Activated CD8-positive, alpha-beta T cell treated with anti-CD3 and anti-CD28 coated beads, Interleukin-2, amount 10 ng/mL, durations not matched to agents 7 days and 5 days (primary cell): ENCODE results near the gene DNER. TPM values are rescaled to one million over a fixed set of nuclear protein-coding genes. Genes with fewer than 3 reads are reported as not detected.

ENCODE experiments used
- ATAC-seq: fragments of 150-1000 bp; cut with Tn5 transposase; one replicate; pipeline ENCODE4 v1.10.0; 2021; ENCODE audit warnings: moderate library complexity
- CTCF ChIA-PET: fragments of 350-600 bp; sonication (Branson Sonifier 250); formaldehyde crosslinking; loops from one replicate; lab custom pipeline; 2021; ENCODE audit warnings: antibody characterized with exemption; lab: Charles Lee
- POLR2A ChIA-PET: fragments of 350-600 bp; sonication (Branson Sonifier 250); formaldehyde crosslinking; loops from one replicate; lab custom pipeline; 2021; ENCODE audit warnings: antibody characterized with exemption; lab: Charles Lee
- DNase-seq: peaks from one replicate; pipeline ENCODE4 v3.0.0-alpha.2; 2020
- H3K27ac Mint-ChIP-seq: one replicate; pipeline ENCODE4 v1.8.0; 2021; ENCODE audit warnings: mild to moderate bottlenecking, mixed read lengths
- H3K27me3 Mint-ChIP-seq: one replicate; pipeline ENCODE4 v1.8.0; 2021; ENCODE audit warnings: low read depth, mixed read lengths
- H3K36me3 Mint-ChIP-seq: one replicate; pipeline ENCODE4 v1.8.0; 2021; ENCODE audit warnings: low read depth, mixed read lengths
- H3K4me1 Mint-ChIP-seq: one replicate; pipeline ENCODE4 v1.8.0; 2021; ENCODE audit warnings: low read depth, mixed read lengths
- H3K4me3 Mint-ChIP-seq: one replicate; pipeline ENCODE4 v1.8.0; 2021; ENCODE audit warnings: mild to moderate bottlenecking, mixed read lengths
- H3K9me3 Mint-ChIP-seq: one replicate; pipeline ENCODE4 v1.8.0; 2022; ENCODE audit warnings: mixed read lengths; ENCODE audit not compliant: insufficient read depth
- total RNA-seq, 2 experiments: library from RNA; stranded (reverse); gene quantifications; one replicate each; pipeline ENCODE4 v1.2.3, GENCODE V29; 2021

DNER gene
- total RNA-seq, 2 experiments from 2014 or later, result not detected

DNA sequence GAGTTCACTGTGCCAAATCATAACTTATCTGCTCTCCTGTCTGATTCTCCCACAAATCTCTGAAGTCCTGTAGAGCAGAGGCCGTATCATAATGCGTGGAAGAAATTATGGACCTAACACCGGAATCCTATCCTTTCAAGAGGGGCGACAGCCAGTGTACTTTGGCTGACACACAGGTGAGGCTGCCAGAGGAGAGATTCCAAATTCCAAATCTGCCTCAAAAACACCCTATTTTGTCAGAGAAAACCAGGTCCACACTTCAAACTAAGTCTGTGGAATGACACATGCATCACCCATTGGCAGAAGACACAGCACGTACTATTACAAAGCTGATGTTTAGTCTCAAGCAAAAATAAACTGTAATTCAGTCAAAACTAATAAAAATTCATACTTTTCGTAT lies 304.1 kb downstream of the DNER start:
- CTCF ChIA-PET, result no interaction called here
- H3K4me1 Mint-ChIP-seq, result no peaks in the 10 kb centered on the region
- H3K27me3 Mint-ChIP-seq, result no peaks in the 10 kb centered on the region
- ATAC-seq, result no peak
- DNase-seq, result no peak
- no peaks in the 10 kb centered on the region for H3K9me3 Mint-ChIP-seq
- no peaks in the 10 kb centered on the region for H3K36me3 Mint-ChIP-seq
- POLR2A ChIA-PET, result no interaction called here
- no peak overlapping the region for H3K27ac Mint-ChIP-seq
- H3K4me3 Mint-ChIP-seq, result no peak overlapping the region

DNA sequence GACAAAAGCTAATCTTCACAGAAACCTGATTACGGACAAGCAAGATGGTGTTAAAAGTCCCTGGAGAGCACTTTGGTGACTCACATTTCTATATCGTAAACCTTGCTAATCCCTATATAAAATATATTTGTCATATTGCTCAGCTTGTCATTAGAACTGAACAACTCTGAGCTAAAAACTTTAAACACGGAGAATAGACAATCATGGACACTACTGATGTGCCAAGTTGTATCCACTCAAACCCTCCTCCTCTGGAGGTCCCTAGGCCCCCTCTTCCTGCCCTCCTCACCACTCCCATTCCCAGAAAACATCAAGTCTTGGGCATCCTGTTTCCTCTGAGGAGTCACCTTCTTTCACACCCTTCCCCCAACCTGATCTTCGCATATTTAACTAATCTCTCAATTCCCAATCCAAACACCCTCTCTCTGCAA lies 304.6 kb downstream of the DNER start:
- Mint-ChIP-seq H3K36me3 (no peaks in the 10 kb centered on the region), H3K9me3 (no peaks in the 10 kb centered on the region), H3K27ac (no peak overlapping the region), H3K4me3 (no peak overlapping the region), H3K27me3 (no peaks in the 10 kb centered on the region), H3K4me1 (no peaks in the 10 kb centered on the region)
- ChIA-PET POLR2A (no interaction called here), CTCF (no interaction called here)
- ATAC-seq, result no peak
- DNase-seq, result no peak

DNA sequence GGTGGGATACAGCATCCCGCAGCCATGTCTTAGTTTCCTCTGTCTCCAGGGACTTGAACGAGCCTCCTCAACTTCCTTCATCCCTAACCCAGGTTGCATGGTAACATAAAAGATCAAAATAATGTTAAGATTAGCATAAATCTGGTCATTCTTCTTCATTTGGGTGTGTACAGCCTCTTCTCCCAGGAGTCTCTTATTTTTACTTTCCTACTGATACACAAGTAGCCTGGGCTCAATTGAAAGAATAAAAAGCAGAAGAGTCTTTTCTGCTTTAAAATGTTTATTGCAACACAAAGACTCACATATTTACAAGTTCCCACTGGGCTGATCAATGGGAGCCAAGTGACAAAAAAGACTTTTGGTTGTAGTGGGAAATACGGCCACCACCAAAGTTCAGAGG lies 305.4 kb downstream of the DNER start:
- no peak for ATAC-seq
- H3K27me3 Mint-ChIP-seq, result no peaks in the 10 kb centered on the region
- no peaks in the 10 kb centered on the region for H3K4me1 Mint-ChIP-seq
- ChIA-PET POLR2A (no interaction called here), CTCF (no interaction called here)
- H3K9me3 Mint-ChIP-seq, result no peaks in the 10 kb centered on the region
- no peak overlapping the region for H3K4me3 Mint-ChIP-seq
- no peaks in the 10 kb centered on the region for H3K36me3 Mint-ChIP-seq
- no peak overlapping the region for H3K27ac Mint-ChIP-seq
- DNase-seq, result no peak

- CTCF ChIA-PET, result no interaction called here
- DNase-seq, result no peak
- no peak for ATAC-seq
- Mint-ChIP-seq H3K36me3 (no peaks in the 10 kb centered on the region), H3K27me3 (no peaks in the 10 kb centered on the region), H3K9me3 (no peaks in the 10 kb centered on the region), H3K4me3 (no peak overlapping the region), H3K4me1 (no peaks in the 10 kb centered on the region), H3K27ac (no peak overlapping the region)
- POLR2A ChIA-PET, result no interaction called here
Observed at GRCh38 chr2:229408356-229408755, 306.0 kb downstream of the DNER start.

GRCh38 chr2:229407170-229407569 lies 307.2 kb downstream of the DNER start:
- CTCF ChIA-PET, result no interaction called here
- DNase-seq, result no peak
- ATAC-seq, result no peak
- H3K36me3 Mint-ChIP-seq, result no peaks in the 10 kb centered on the region
- POLR2A ChIA-PET, result no interaction called here
- H3K4me1 Mint-ChIP-seq, result no peaks in the 10 kb centered on the region
- no peaks in the 10 kb centered on the region for H3K9me3 Mint-ChIP-seq
- no peaks in the 10 kb centered on the region for H3K27me3 Mint-ChIP-seq
- H3K4me3 Mint-ChIP-seq, result no peak overlapping the region
- no peak overlapping the region for H3K27ac Mint-ChIP-seq

- H3K4me3 Mint-ChIP-seq, result no peak overlapping the region
- no peaks in the 10 kb centered on the region for H3K36me3 Mint-ChIP-seq
- H3K27ac Mint-ChIP-seq, result no peak overlapping the region
- ChIA-PET POLR2A (no interaction called here), CTCF (no interaction called here)
- no peaks in the 10 kb centered on the region for H3K27me3 Mint-ChIP-seq
- DNase-seq (no peak), ATAC-seq (no peak)
- no peaks in the 10 kb centered on the region for H3K9me3 Mint-ChIP-seq
- no peaks in the 10 kb centered on the region for H3K4me1 Mint-ChIP-seq
Observed at GRCh38 chr2:229405796-229406195, 308.6 kb downstream of the DNER start.

GRCh38 chr2:229403296-229403695 lies 311.1 kb downstream of the DNER start:
- Mint-ChIP-seq H3K4me1 (no peaks in the 10 kb centered on the region), H3K9me3 (no peaks in the 10 kb centered on the region), H3K4me3 (no peak overlapping the region), H3K27me3 (no peaks in the 10 kb centered on the region), H3K27ac (no peak overlapping the region), H3K36me3 (no peaks in the 10 kb centered on the region)
- ChIA-PET POLR2A (no interaction called here), CTCF (no interaction called here)
- ATAC-seq, result no peak
- no peak for DNase-seq

GRCh38 chr2:229401171-229401865 lies 313.0 kb downstream of the DNER start:
- Mint-ChIP-seq H3K9me3 (peaks cover 8% of the 10 kb centered on the region), H3K27ac (no peak overlapping the region), H3K27me3 (no peaks in the 10 kb centered on the region), H3K4me1 (no peaks in the 10 kb centered on the region), H3K36me3 (no peaks in the 10 kb centered on the region), H3K4me3 (no peak overlapping the region)
- ChIA-PET POLR2A (no interaction called here), CTCF (no interaction called here)
- DNase-seq, result no peak
- ATAC-seq, result no peak

- no peak for DNase-seq
- POLR2A ChIA-PET, result no interaction called here
- Mint-ChIP-seq H3K4me3 (no peak overlapping the region), H3K9me3 (peaks cover 8% of the 10 kb centered on the region), H3K36me3 (no peaks in the 10 kb centered on the region), H3K27ac (no peak overlapping the region), H3K4me1 (no peaks in the 10 kb centered on the region), H3K27me3 (no peaks in the 10 kb centered on the region)
- ATAC-seq, result no peak
- CTCF ChIA-PET, result no interaction called here
Observed at GRCh38 chr2:229393926-229394325, 320.4 kb downstream of the DNER start.

DNA sequence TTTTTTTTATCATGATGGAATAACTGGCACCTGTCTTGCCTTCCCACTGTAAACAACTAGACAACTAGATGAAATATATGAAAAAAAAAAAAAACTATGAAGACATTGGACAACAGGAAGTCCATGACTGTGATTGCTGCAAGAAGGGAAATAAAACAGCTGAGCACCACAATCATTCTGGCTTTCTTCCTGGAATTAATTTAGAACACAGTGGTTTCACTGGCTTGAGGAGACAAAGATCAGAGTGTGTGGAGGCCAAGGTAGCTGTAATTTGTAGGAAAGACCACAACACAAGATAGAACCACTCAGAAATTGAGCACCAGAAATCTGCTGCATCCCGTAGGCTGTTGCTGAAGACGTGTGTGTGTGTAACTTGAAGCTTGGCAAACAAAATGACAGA lies 322.2 kb downstream of the DNER start:
- ATAC-seq (no peak), DNase-seq (no peak)
- no peaks in the 10 kb centered on the region for H3K27me3 Mint-ChIP-seq
- H3K36me3 Mint-ChIP-seq, result no peaks in the 10 kb centered on the region
- no peaks in the 10 kb centered on the region for H3K9me3 Mint-ChIP-seq
- ChIA-PET POLR2A (no interaction called here), CTCF (no interaction called here)
- H3K27ac Mint-ChIP-seq, result no peak overlapping the region
- H3K4me1 Mint-ChIP-seq, result no peaks in the 10 kb centered on the region
- no peak overlapping the region for H3K4me3 Mint-ChIP-seq

DNA sequence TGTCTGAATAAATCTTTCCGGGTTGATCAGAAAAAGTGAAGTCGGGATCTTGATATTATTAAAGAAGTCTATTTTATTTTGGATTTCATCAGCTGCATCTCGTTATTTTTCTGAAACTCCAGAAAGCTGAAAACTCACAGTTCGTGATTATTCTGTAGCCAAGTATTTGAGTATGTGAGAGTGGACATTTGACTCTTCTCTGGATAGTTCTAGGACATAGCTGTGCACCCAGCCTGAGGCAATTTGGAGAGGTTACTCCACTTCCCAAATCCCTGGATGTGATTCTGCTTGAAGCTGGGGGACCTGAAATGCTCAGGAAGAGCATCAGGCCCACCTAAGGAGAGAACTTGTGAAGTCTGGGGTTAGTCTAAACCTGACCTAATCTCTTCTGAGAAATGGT lies 325.6 kb downstream of the DNER start:
- Mint-ChIP-seq H3K9me3 (peaks cover 5% of the 10 kb centered on the region), H3K27me3 (no peaks in the 10 kb centered on the region), H3K36me3 (no peaks in the 10 kb centered on the region), H3K4me1 (no peaks in the 10 kb centered on the region), H3K4me3 (no peak overlapping the region), H3K27ac (no peak overlapping the region)
- ATAC-seq (no peak), DNase-seq (no peak)
- POLR2A ChIA-PET, result no interaction called here
- CTCF ChIA-PET, result no interaction called here

DNA sequence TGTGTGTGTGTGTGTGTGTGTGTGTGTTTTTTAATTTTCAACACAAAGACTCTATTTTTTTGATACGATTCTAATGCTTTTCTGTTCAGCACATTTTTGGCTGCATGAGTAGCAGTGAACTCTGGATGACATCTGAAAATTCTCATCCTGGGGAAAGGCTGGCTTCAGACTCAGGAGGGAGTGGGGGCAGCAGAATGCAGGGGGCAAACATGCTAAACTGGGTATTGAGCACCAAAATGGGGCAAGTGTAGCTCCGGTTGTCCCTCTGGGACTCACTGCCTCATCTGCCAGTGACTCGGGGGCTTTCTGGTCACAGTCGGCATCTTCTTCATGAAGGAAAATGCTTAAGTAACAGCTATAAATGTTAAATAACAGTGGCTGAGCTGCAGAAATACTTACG lies 326.5 kb downstream of the DNER start:
- Mint-ChIP-seq H3K36me3 (no peaks in the 10 kb centered on the region), H3K27ac (no peak overlapping the region), H3K4me3 (no peak overlapping the region), H3K27me3 (no peaks in the 10 kb centered on the region), H3K4me1 (no peaks in the 10 kb centered on the region), H3K9me3 (peaks cover 5% of the 10 kb centered on the region)
- CTCF ChIA-PET, result no interaction called here
- ATAC-seq (no peak), DNase-seq (no peak)
- POLR2A ChIA-PET, result no interaction called here

DNA sequence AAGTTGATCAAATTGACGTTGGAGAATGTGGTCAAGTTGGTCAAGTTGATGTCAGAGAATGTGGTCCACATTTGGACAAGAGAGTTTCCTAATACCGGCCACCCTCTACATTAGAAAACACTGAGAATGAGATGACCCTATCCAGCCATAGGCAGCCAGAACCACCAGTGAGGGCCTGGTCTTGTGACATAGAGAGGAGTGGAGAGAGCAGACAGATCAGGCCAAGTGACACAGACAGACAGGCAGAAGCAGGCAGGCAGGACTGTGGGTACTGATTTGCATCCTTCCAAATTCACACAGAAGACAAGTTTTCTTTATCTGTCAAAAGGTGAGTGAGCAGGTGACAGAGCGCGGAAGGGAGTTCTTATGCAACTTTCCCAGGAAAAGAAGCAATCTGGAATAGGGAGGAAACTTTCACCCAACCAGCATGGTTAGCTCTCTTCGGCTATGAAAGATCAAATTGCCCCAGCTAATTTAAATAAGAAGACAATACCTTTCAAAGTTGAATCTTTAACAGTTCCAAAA lies 334.2 kb downstream of the DNER start:
- ATAC-seq (no peak), DNase-seq (no peak)
- Mint-ChIP-seq H3K36me3 (no peaks in the 10 kb centered on the region), H3K27ac (no peak overlapping the region), H3K9me3 (peaks cover 5% of the 10 kb centered on the region), H3K27me3 (no peaks in the 10 kb centered on the region), H3K4me3 (no peak overlapping the region), H3K4me1 (no peaks in the 10 kb centered on the region)
- ChIA-PET POLR2A (no interaction called here), CTCF (no interaction called here)
